GM15510 (cell line): ENCODE results near the gene BBLN.

Source experiments
- POLR2A ChIP-seq: IDR thresholded peaks from 3 replicates; pipeline ENCODE4 v1.6.1; 2011; ENCODE audit warnings: borderline replicate concordance; ENCODE audit not compliant: insufficient read length; ENCODE audit errors: extremely low read depth

Gene BBLN

DNA sequence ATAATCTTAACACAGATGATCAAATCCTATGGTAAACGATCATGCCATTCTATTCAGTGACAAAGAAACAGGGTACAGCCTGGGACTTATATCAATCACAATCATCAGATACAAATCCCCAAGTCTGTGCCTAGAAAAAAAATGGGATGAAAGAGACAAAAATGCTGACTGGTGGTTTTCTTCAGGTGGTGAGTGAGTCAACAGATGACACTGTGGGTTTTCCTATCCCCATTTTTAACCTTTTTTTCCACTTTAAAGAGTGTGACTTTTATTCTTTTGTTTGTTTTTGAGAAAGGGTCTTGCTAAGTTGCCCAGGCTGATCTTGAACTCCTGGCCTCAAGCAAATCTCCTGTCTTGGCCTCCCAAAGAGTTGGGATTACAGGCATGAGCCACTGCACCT is 28.1 kb downstream of the BBLN start:
- TF ChIP-seq POLR2A, result no peak

DNA sequence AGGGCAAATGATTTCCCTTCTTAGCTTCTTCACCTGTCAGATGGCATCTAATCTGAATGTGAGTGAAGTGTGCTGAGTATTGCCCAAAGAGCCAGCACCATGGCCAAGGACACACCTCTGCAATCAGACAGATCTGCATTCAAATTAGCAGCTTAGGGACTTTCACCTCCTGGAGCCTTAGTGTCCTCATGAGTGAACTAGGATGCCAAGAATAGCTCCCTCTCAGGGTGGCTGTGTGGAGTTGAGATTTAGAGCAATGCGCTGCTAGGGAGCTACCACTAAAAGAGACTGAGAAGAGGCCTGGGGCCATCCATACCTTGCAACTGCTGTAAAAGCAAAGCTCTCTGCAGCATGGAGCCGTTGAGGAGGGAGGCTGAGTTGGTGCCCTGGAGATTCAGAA is 29.9 kb downstream of the BBLN start:
- no peak for TF ChIP-seq POLR2A

DNA sequence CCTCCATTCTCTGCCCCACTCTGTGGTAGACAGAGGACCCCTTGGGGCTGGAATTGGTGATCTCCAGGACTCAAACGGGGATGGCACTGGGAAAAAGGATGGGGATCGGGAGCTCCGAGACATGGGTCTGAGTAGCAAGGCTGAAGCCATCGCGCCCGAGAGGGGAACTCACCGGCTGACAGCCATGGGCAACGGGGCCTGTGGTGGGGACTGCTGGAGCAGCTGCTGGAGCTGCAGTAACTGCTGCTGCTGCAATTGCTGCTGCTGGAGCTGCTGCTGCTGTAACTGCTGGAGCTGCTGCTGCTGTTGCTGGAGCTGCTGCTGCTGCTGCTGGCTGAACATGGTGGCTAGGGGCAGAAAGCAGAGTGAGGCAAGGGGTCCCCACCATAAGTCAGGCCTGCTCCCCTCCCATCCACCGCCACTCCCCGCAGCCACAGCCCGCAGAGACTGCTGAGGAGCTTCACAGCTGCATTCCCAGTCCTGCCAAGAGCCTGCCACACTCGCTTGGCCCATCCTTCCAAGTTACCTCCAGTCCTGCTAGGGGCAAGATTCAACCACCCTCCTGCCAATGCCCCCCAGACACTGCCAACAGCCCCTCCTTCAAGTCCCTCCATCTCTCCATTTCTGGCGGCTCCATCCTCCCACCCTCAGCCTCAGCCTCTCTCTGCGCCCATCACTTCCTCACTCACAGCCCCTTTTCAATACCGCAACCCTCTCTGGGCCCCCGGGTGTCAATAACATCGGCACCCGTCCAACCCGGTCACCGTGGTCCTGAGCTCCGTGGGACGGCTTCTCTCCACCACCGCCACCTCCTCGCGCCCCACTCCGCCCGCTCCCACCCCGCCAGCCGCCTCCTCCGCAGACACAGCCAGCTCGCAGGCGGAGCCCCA is 30.7 kb downstream of the BBLN start:
- no peak for TF ChIP-seq POLR2A

DNA sequence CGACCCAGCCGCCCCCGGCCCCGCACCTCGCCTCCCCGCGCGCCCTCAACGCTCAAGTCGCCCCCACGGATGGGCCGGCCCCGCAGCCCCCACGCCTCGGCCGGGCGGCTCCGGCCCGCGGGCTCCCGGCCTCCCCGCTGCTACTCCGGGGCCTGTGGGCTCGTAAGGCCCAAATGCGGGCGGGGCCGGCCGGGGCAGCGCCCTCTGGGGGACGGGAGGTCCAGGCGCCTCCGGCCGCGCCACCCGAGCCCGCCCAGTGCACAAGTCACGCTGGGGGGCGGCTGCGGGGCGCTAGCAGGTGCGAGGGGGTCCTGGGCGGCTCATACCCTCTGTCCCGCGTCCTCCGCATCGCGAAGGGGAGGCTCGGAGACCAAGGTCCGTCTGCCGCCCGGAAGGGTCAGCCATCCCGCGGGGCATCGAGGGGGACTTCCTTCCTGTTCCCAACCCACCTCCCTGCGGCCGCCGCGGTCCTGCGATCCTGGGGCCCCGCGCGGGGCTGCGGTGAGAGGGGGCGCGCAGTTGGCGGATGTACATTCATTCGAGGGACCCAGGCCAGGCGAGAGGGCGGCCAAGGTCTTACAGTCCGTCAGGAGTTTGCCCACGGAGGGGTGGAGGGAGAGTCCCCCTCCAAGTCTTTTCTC is 31.5 kb downstream of the BBLN start, which contains the start of gene CIZ1:
CIZ1 (minus strand) TSS at position 167 of the 641 bp plus-strand sequence. CDS start 715 bp downstream, outside the sequence.
- TF ChIP-seq POLR2A, result peak; percentile 80

DNA sequence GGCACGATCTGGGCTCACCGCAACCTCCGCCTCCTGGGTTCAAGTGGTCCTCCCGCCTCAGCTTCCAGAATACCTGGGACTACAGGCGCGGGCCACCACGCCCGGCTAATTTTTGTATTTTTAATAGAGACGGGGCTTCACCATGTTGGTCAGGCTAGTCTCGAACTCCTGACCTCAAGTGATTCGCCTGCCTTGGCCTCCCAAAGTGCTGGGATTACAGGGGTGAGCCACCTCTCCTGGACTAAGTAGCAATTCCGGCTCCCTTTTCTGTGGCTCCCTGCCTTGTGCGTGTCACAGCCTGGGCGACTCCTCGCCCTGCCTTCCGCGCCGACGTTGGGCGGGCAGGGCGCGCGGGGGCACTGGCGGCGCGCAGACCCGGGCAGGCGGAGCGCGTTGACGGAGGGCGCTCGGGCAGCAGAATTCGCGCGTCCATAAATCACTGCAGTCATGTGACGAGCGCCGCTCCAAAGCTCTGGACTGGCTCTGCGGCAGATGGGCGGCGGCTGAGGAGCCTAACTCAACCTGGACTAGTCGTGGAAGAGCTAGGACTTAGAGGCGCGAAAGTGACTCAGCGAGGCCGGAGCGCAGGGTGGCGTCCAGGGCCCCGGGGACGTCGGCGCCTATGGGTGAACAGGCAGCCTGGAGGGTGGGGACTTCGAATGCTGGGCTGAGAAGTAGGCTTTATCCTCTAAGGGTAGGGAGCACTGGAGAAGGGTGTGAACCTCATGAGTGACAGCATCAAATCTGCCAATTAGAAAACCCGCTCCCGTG is 32.7 kb downstream of the BBLN start:
- TF ChIP-seq POLR2A, result no peak

DNA sequence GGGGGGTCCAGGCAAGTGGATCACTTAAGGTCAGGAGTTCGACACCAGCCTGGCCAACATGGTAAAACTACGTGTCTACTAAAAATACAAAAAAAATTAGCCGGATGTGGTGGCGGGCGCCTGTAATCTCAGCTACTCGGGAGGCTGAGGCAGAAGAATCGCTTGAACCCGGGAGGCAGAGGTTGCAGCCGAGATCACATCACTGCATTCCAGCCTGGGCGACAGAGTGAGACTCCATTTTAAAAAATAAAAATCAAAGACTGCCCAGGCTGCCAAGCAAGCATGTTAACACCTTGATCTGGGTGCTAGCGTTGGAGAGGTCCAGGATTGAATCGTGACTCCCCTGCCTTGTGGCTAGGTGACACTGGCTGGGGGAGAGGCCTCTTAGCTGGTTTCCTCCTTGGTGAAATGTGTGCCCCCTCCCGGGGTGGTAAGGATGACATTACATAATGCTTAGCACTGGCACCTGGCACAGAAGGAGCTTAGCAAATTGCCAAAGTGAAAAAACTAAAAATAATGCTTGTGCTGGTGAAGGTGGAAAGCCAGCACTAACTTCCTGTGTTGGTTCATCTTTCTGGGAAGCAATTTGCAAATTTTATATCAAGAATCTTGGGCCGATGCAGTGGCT is 33.5 kb downstream of the BBLN start:
- TF ChIP-seq POLR2A, result no peak

DNA sequence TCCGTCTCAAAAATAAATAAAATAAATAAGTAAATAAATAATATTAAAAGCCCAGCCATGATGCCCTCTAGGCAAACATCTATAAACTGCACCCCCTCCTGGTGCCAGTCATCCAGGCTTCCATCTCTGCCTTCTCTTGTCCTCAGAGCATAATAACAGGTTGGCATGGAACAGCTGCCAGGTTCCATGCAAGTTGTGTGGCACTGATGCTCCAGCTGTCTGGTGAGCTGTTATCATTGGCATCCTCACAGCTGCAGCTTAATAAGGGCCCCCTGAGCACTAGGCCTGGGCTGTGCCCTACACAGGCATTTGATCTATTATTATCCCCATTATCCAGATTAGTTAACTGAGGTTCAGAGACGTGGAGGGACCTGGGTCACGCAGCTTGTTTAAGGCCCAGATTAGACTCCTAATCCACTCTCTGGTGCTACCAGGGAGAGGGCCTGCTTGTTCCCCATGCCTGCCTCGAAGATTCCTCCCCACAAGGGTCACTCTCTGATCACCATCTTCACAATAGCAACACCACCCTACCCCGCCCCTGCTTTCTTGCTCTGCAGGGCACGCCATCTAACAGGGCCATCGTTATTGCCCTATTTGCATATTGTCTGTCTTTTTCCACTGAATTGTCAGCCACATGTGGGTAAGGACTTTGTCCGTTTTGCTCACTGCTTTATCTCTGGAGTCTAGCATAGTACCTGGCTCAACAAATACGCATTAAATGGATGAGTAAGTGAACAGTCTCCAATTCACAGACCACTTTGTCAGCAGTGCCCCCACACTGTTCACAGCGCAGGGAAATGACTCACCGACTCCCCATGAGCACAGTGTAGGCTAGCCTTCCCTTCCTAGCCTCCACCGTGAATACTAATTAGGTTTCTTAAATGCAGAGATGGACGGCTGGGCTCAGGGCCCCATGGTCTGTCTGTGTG is 41.6 kb downstream of the BBLN start:
- TF ChIP-seq POLR2A, result no peak

DNA sequence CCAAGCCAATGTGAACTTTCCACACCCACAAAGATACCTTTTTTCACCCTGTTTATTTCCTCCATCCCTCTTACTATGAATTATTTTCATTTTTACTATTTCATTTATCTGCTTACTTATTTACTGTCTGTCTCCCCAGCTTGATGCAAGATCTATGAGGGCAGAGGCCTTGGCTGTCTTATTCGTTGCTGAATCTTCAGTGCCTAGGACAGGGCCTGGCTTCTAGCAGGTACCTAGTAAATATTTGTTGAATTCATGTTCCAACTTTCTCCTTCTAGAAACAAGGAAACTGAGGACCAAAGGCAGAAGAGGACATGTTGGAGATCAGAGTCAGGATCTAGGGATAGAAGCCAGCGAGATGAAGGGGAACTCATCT is 42.6 kb downstream of the BBLN start:
- no peak for TF ChIP-seq POLR2A

DNA sequence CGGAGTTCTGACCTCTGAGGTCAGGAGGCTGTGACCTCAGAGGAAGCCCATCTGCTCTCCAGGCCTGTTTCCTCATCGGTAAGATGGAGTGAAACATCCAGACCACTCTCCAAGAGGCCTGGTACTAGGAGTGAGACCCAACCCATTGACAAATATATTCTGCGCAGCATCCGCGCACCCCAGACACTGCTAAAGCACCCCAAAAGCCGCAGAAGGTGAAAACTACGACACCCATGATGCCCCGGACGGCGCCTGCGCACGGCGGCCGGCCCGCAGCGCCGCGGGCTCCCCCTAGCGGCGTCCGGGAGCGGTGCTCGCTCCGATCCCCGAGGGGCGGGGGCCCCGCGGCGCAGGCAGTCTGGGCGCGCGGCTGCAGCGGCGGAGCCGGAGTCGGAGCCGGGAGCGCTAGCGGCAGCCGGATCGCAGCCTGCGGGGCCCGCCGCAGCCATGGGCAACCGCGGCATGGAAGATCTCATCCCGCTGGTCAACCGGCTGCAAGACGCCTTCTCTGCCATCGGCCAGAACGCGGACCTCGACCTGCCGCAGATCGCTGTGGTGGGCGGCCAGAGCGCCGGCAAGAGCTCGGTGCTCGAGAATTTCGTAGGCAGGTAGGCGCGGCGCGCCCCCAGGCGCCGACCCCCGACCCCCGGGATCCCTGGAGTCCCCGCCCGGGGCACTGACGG is 43.1 kb downstream of the BBLN start, which contains the start of gene DNM1:
DNM1 (plus strand) TSS at position 356 of the 683 bp plus-strand sequence; CDS start at position 448, 92 bp downstream.
- TF ChIP-seq POLR2A, result no peak

DNA sequence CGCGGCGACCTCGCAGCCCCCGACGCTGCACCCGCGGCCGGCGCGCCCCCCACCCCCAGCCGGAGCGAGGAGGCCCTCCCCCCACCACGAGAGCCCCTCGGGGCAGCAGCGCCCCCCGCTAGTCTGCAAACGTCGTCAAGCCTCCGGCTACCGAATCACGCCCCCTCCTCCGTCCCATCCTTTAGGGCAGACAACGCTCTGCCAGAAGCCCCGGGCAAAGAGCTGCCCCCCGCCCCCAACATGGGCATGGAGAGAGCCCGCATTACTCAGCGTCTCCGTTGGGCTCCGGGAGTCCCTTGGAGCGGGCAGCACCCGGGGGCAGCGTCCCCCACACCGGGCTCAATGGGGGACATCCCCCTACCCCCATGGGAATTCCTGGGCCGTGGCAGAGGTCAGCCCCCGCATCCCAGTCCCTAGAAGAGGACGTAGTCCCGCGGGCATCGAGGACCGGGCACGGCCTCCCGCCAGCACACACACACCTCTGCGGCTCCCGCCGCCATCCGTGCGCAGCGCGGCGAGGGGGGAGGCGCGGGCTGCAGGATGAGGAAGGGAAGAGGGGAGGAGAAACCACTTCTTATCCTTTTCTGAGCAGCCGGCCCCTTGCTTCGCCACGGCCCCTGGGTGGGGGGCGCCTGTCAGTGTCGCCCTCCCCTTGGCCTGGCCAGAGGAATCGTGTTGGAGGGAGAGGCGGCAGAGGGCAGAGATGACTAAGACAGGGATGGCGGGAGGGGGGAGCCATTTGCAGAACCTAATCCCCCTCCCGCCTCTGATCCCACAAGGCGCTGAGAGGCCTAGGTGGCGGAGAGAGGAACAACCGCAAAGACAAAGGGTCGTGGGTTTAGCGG is 43.9 kb downstream of the BBLN start:
- TF ChIP-seq POLR2A, result no peak

DNA sequence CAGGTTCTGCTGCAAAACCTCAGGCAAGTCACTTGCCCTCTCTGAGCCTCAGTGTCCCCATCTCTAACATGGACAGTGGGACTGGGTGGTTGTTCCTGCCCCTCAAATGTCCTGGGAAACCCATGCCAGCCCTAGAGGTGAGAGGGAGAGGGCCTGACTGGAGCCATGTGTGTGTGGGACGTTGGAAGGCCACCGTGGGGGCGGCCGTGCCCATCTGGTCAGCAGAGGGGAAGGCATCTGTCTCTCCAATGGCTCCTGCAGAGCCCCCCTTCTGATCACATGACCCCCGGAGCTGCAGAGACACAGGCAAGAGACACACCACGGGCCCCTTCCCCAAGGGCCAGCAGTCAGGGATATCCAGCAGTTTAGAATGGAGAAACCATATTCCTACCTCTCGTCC is 44.8 kb downstream of the BBLN start:
- TF ChIP-seq POLR2A, result no peak

DNA sequence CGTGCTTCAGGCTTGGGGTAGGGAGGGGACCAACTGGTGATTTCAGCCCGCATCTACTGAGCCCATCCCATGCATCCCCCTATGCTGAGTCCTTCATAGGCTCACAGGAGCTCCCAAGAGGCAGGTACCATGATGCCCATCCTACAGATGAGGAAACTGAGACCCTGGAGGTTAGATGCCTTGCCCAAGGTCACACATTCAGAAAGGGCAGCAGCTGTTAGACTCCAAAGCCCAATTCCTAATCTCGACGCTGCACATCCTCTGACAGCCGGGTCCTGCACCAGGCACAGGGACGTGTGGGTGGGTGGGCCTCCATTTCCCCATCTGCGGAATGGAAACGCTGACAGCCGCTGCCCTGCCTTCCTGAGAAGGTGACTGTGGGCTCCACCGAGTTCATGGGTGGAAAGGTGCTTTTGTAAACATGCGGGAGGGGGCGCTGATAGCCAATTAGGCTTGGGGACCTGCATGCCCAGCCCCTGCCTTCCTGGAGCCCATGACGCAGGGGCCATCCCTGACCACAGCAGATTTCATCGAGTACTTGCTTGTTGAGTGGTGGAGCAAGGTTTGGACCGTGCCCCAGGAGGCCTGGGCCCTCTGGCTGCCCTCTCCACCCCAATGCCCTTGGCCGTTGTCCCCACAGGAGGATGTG is 45.4 kb downstream of the BBLN start:
- TF ChIP-seq POLR2A, result no peak
